Activated CD8-positive, alpha-beta memory T cell treated with anti-CD3 and anti-CD28 coated beads for 24 hours (primary cell): Measurements from ENCODE around the gene RPS15.

Experiments used
- DNase-seq: peaks from one replicate; pipeline ENCODE4 v3.0.0-alpha.2; 2020

The RPS15 gene

GRCh38 chr19:1489463-1490310, 51.5 kb downstream of the RPS15 start:
- no peak for DNase-seq
